Activated naive CD4-positive, alpha-beta T cell treated with anti-CD3 and anti-CD28 coated beads, Interleukin-2, amount 10 ng/mL, durations not matched to agents 7 days and 5 days (primary cell): ENCODE data around the gene NR6A1.
"Not testable (repeated sequence)": the region's sequence is repeated elsewhere in the genome, so short reads cannot be mapped to it uniquely, and the experiment has no call there.

Experiments
- CTCF ChIA-PET: fragments of 350-600 bp; sonication (Branson Sonifier 250); formaldehyde crosslinking; loops from one replicate; lab custom pipeline; 2021; ENCODE audit warnings: antibody characterized with exemption; lab: Charles Lee
- DNase-seq: peaks from one replicate; pipeline ENCODE4 v3.0.0-alpha.2; 2020
- H3K27ac Mint-ChIP-seq: one replicate; pipeline ENCODE4 v1.8.0; 2021; ENCODE audit warnings: mild to moderate bottlenecking, moderate library complexity, mixed read lengths
- H3K27me3 Mint-ChIP-seq: one replicate; pipeline ENCODE4 v1.8.0; 2021; ENCODE audit warnings: mild to moderate bottlenecking, mixed read lengths
- H3K36me3 Mint-ChIP-seq: one replicate; pipeline ENCODE4 v1.8.0; 2021; ENCODE audit warnings: mixed read lengths
- H3K4me1 Mint-ChIP-seq: one replicate; pipeline ENCODE4 v1.8.0; 2021; ENCODE audit warnings: mixed read lengths
- H3K4me3 Mint-ChIP-seq: one replicate; pipeline ENCODE4 v1.8.0; 2021; ENCODE audit warnings: mild to moderate bottlenecking, moderate library complexity, mixed read lengths
- H3K9me3 Mint-ChIP-seq: one replicate; pipeline ENCODE4 v1.8.0; 2021; ENCODE audit warnings: mixed read lengths

NR6A1 gene

GRCh38 chr9:124754289-124754688, 16.8 kb downstream of the NR6A1 start:
- no peak overlapping the region for H3K4me3 Mint-ChIP-seq
- H3K9me3 Mint-ChIP-seq: no peaks in the 10 kb centered on the region
- H3K27me3 Mint-ChIP-seq: peaks cover 45% of the 10 kb centered on the region
- no peak for DNase-seq
- H3K27ac Mint-ChIP-seq: no peak overlapping the region
- H3K4me1 Mint-ChIP-seq: no peaks in the 10 kb centered on the region
- H3K36me3 Mint-ChIP-seq: no peaks in the 10 kb centered on the region
- CTCF ChIA-PET: interaction anchor here (0.8 to 1.4 kb wide), 3 partner anchors 41 to 137 kb away, joined by 4 to 6 read pairs (median 5); no protein-coding TSS in a partner anchor

GRCh38 chr9:124752967-124753366, 18.1 kb downstream of the NR6A1 start:
- no peak for DNase-seq

GRCh38 chr9:124749781-124750180, 21.3 kb downstream of the NR6A1 start:
- H3K36me3 Mint-ChIP-seq: no peaks in the 10 kb centered on the region
- H3K4me3 Mint-ChIP-seq: no peak overlapping the region
- no peak for DNase-seq
- H3K27ac Mint-ChIP-seq: no peak overlapping the region
- H3K27me3 Mint-ChIP-seq: peaks cover 20% of the 10 kb centered on the region
- CTCF ChIA-PET: no interaction called here
- no peaks in the 10 kb centered on the region for H3K4me1 Mint-ChIP-seq
- no peaks in the 10 kb centered on the region for H3K9me3 Mint-ChIP-seq

More at GRCh38 chr9:124752967-124753366, 18.1 kb downstream of the NR6A1 start:
- H3K9me3 Mint-ChIP-seq: no peaks in the 10 kb centered on the region
- no peaks in the 10 kb centered on the region for H3K36me3 Mint-ChIP-seq
- H3K27me3 Mint-ChIP-seq: peaks cover 41% of the 10 kb centered on the region
- CTCF ChIA-PET: interaction anchor here (0.6 to 1.9 kb wide), 5 partner anchors 40 to 1543 kb away, joined by 3 to 5 read pairs (median 4); no protein-coding TSS in a partner anchor
- H3K4me1 Mint-ChIP-seq: no peaks in the 10 kb centered on the region
- H3K27ac Mint-ChIP-seq: no peak overlapping the region
- H3K4me3 Mint-ChIP-seq: no peak overlapping the region

- CTCF ChIA-PET: no interaction called here
- no peaks in the 10 kb centered on the region for H3K4me1 Mint-ChIP-seq
- no peak for DNase-seq
- no peak overlapping the region for H3K27ac Mint-ChIP-seq
- H3K4me3 Mint-ChIP-seq: no peak overlapping the region
- peaks cover 15% of the 10 kb centered on the region for H3K27me3 Mint-ChIP-seq
- no peaks in the 10 kb centered on the region for H3K36me3 Mint-ChIP-seq
- no peaks in the 10 kb centered on the region for H3K9me3 Mint-ChIP-seq
Observed at GRCh38 chr9:124749284-124749683, 21.8 kb downstream of the NR6A1 start.

GRCh38 chr9:124747065-124747464, 24.0 kb downstream of the NR6A1 start:
- CTCF ChIA-PET: no interaction called here
- H3K4me1 Mint-ChIP-seq: no peaks in the 10 kb centered on the region
- no peaks in the 10 kb centered on the region for H3K36me3 Mint-ChIP-seq
- no peak overlapping the region for H3K4me3 Mint-ChIP-seq
- peaks cover 12% of the 10 kb centered on the region for H3K27me3 Mint-ChIP-seq
- H3K27ac Mint-ChIP-seq: no peak overlapping the region
- DNase-seq: no peak
- H3K9me3 Mint-ChIP-seq: no peaks in the 10 kb centered on the region

GRCh38 chr9:124743686-124744348, 27.3 kb downstream of the NR6A1 start:
- CTCF ChIA-PET: interaction anchor here (0.6 to 0.7 kb wide), 2 partner anchors 33 to 35 kb away, joined by 3 read pairs; no protein-coding TSS in a partner anchor
- H3K4me3 Mint-ChIP-seq: no peak overlapping the region
- no peaks in the 10 kb centered on the region for H3K9me3 Mint-ChIP-seq
- H3K27ac Mint-ChIP-seq: no peak overlapping the region
- H3K36me3 Mint-ChIP-seq: no peaks in the 10 kb centered on the region
- DNase-seq: no peak
- H3K27me3 Mint-ChIP-seq: peaks cover 12% of the 10 kb centered on the region
- no peaks in the 10 kb centered on the region for H3K4me1 Mint-ChIP-seq

GRCh38 chr9:124742940-124743339, 28.2 kb downstream of the NR6A1 start:
- H3K4me1 Mint-ChIP-seq: no peaks in the 10 kb centered on the region
- CTCF ChIA-PET: interaction anchor here (1.1 to 1.2 kb wide), 2 partner anchors 31 to 192 kb away, joined by 3 to 4 read pairs; no protein-coding TSS in a partner anchor

GRCh38 chr9:124741662-124742061, 29.4 kb downstream of the NR6A1 start:
- CTCF ChIA-PET: no interaction called here
- Mint-ChIP-seq H3K9me3 (no peaks in the 10 kb centered on the region), H3K36me3 (no peaks in the 10 kb centered on the region), H3K27me3 (peaks cover 4% of the 10 kb centered on the region), H3K4me3 (no peak overlapping the region), H3K27ac (no peak overlapping the region), H3K4me1 (no peaks in the 10 kb centered on the region)
- no peak for DNase-seq

More at GRCh38 chr9:124742940-124743339, 28.2 kb downstream of the NR6A1 start:
- Mint-ChIP-seq H3K4me3 (no peak overlapping the region), H3K36me3 (no peaks in the 10 kb centered on the region), H3K27ac (no peak overlapping the region), H3K27me3 (peaks cover 12% of the 10 kb centered on the region), H3K9me3 (no peaks in the 10 kb centered on the region)
- no peak for DNase-seq

GRCh38 chr9:124741149-124741548, 30.0 kb downstream of the NR6A1 start:
- H3K9me3 Mint-ChIP-seq: no peaks in the 10 kb centered on the region
- CTCF ChIA-PET: no interaction called here

GRCh38 chr9:124739360-124739759, 31.8 kb downstream of the NR6A1 start:
- H3K27me3 Mint-ChIP-seq: peaks cover 4% of the 10 kb centered on the region
- CTCF ChIA-PET: interaction anchor here (0.7 kb wide), 1 partner anchor 12 kb away, joined by 3 read pairs; no protein-coding TSS in a partner anchor
- H3K9me3 Mint-ChIP-seq: no peaks in the 10 kb centered on the region
- no peaks in the 10 kb centered on the region for H3K36me3 Mint-ChIP-seq
- H3K4me1 Mint-ChIP-seq: peaks cover 4% of the 10 kb centered on the region
- H3K4me3 Mint-ChIP-seq: no peak overlapping the region
- H3K27ac Mint-ChIP-seq: no peak overlapping the region
- no peak for DNase-seq

More at GRCh38 chr9:124741149-124741548, 30.0 kb downstream of the NR6A1 start:
- no peak overlapping the region for H3K4me3 Mint-ChIP-seq
- no peak for DNase-seq
- no peaks in the 10 kb centered on the region for H3K4me1 Mint-ChIP-seq
- H3K36me3 Mint-ChIP-seq: no peaks in the 10 kb centered on the region
- peaks cover 4% of the 10 kb centered on the region for H3K27me3 Mint-ChIP-seq
- H3K27ac Mint-ChIP-seq: no peak overlapping the region

GRCh38 chr9:124738075-124738474, 33.0 kb downstream of the NR6A1 start:
- CTCF ChIA-PET, H3K4me3 Mint-ChIP-seq, H3K36me3 Mint-ChIP-seq, H3K4me1 Mint-ChIP-seq, DNase-seq, H3K9me3 Mint-ChIP-seq, H3K27ac Mint-ChIP-seq, H3K27me3 Mint-ChIP-seq: not testable (repeated sequence)

- DNase-seq: no peak
- peaks cover 6% of the 10 kb centered on the region for H3K27me3 Mint-ChIP-seq
- CTCF ChIA-PET: interaction anchor here (1.5 to 1.6 kb wide), 2 partner anchors 24 to 118 kb away, joined by 4 read pairs; partner anchors contain the start of gene WDR38
- peaks cover 4% of the 10 kb centered on the region for H3K4me1 Mint-ChIP-seq
- H3K9me3 Mint-ChIP-seq: no peaks in the 10 kb centered on the region
- no peaks in the 10 kb centered on the region for H3K36me3 Mint-ChIP-seq
- no peak overlapping the region for H3K4me3 Mint-ChIP-seq
- H3K27ac Mint-ChIP-seq: no peak overlapping the region
Observed at GRCh38 chr9:124735121-124735520, 36.0 kb downstream of the NR6A1 start.

GRCh38 chr9:124734741-124735083, 36.4 kb downstream of the NR6A1 start:
- CTCF ChIA-PET: interaction anchor here (0.6 to 2.2 kb wide), 5 partner anchors 20 to 119 kb away, joined by 3 to 6 read pairs (median 4); partner anchors contain the start of gene WDR38
- not testable (repeated sequence) for H3K4me3 Mint-ChIP-seq

GRCh38 chr9:124733964-124734740, 37.0 kb downstream of the NR6A1 start:
- H3K27me3 Mint-ChIP-seq: peaks cover 6% of the 10 kb centered on the region
- no peak overlapping the region for H3K4me3 Mint-ChIP-seq
- no peak overlapping the region for H3K27ac Mint-ChIP-seq
- no peaks in the 10 kb centered on the region for H3K36me3 Mint-ChIP-seq
- peaks cover 4% of the 10 kb centered on the region for H3K4me1 Mint-ChIP-seq
- CTCF ChIA-PET: interaction anchor here (0.6 to 2.2 kb wide), 5 partner anchors 20 to 119 kb away, joined by 3 to 6 read pairs (median 4); partner anchors contain the start of gene WDR38
- H3K9me3 Mint-ChIP-seq: no peaks in the 10 kb centered on the region
- no peak for DNase-seq

More at GRCh38 chr9:124734741-124735083, 36.4 kb downstream of the NR6A1 start:
- H3K27me3 Mint-ChIP-seq, H3K4me1 Mint-ChIP-seq, H3K36me3 Mint-ChIP-seq, H3K9me3 Mint-ChIP-seq, H3K27ac Mint-ChIP-seq, DNase-seq: not testable (repeated sequence)
